Activated T-helper 2 cell treated with anti-CD3 and anti-CD28 coated beads, Interferon-gamma antibody, Interleukin-2, Interleukin-4, amounts not matched to agents 10 μg/mL and 5 μg/mL and 100 μg/mL, durations not matched to agents 14 hours and 24 hours and 36 hours (primary cell): ENCODE measurements around the gene SORBS1. TPM values are rescaled to one million over a fixed set of nuclear protein-coding genes. Genes with fewer than 3 reads are reported as not detected.

Source experiments
- DNase-seq: peaks from one replicate; pipeline ENCODE4 v3.0.0; 2021; ENCODE audit warnings: low spot score
- H3K27ac Mint-ChIP-seq: one replicate; pipeline ENCODE4 v1.8.0; 2021; ENCODE audit warnings: mixed read lengths
- H3K27me3 Mint-ChIP-seq: one replicate; pipeline ENCODE4 v1.8.0; 2021; ENCODE audit warnings: low read depth, mixed read lengths
- H3K36me3 Mint-ChIP-seq: one replicate; pipeline ENCODE4 v1.8.0; 2021; ENCODE audit warnings: low read depth, mixed read lengths
- H3K4me1 Mint-ChIP-seq: one replicate; pipeline ENCODE4 v1.8.0; 2021; ENCODE audit warnings: low read depth, mixed read lengths
- H3K4me3 Mint-ChIP-seq: one replicate; pipeline ENCODE4 v1.8.0; 2021; ENCODE audit warnings: low read depth, mild to moderate bottlenecking, moderate library complexity, mixed read lengths
- H3K9me3 Mint-ChIP-seq: one replicate; pipeline ENCODE4 v1.8.0; 2021; ENCODE audit warnings: mixed read lengths
- intact Hi-C: fragments of 100-400 bp; cut with micrococcal nuclease; formaldehyde crosslinking; loops from one replicate; pipeline ENCODE4 v1.15.1; 2023
- total RNA-seq: library from RNA; stranded (reverse); gene quantifications from 2 replicates; pipeline ENCODE4 v1.2.3, GENCODE V29; 2022

Gene SORBS1
- total RNA-seq, 1 donor from 2014 or later = 0.43 TPM

- Mint-ChIP-seq H3K4me3 (no peak overlapping the region), H3K4me1 (no peaks in the 10 kb centered on the region), H3K27ac (no peak overlapping the region), H3K36me3 (no peaks in the 10 kb centered on the region), H3K9me3 (no peaks in the 10 kb centered on the region), H3K27me3 (peaks cover 19% of the 10 kb centered on the region)
- intact Hi-C loops = no loop called here
- no peak for DNase-seq
Observed at GRCh38 chr10:95574649-95575365, 13.6 kb upstream of the SORBS1 start.

GRCh38 chr10:95573964-95574604, 12.9 kb upstream of the SORBS1 start:
- Mint-ChIP-seq H3K27me3 (peaks cover 17% of the 10 kb centered on the region), H3K36me3 (no peaks in the 10 kb centered on the region), H3K4me1 (no peaks in the 10 kb centered on the region), H3K9me3 (no peaks in the 10 kb centered on the region), H3K27ac (no peak overlapping the region), H3K4me3 (no peak overlapping the region)
- intact Hi-C loops = no loop called here
- no peak for DNase-seq

GRCh38 chr10:95573527-95573926, 12.4 kb upstream of the SORBS1 start:
- intact Hi-C loops = no loop called here

GRCh38 chr10:95572131-95572820, 11.1 kb upstream of the SORBS1 start:
- DNase-seq = no peak
- intact Hi-C loops = no loop called here
- Mint-ChIP-seq H3K4me1 (no peaks in the 10 kb centered on the region), H3K9me3 (no peaks in the 10 kb centered on the region), H3K27me3 (peaks cover 17% of the 10 kb centered on the region), H3K4me3 (no peak overlapping the region), H3K27ac (no peak overlapping the region), H3K36me3 (no peaks in the 10 kb centered on the region)

More at GRCh38 chr10:95573527-95573926, 12.4 kb upstream of the SORBS1 start:
- H3K36me3 Mint-ChIP-seq = no peaks in the 10 kb centered on the region
- H3K4me3 Mint-ChIP-seq = no peak overlapping the region
- H3K9me3 Mint-ChIP-seq = no peaks in the 10 kb centered on the region
- no peaks in the 10 kb centered on the region for H3K4me1 Mint-ChIP-seq
- H3K27me3 Mint-ChIP-seq = peaks cover 17% of the 10 kb centered on the region
- no peak for DNase-seq
- no peak overlapping the region for H3K27ac Mint-ChIP-seq

GRCh38 chr10:95571390-95571789, 10.2 kb upstream of the SORBS1 start:
- H3K4me1 Mint-ChIP-seq = no peaks in the 10 kb centered on the region
- H3K27ac Mint-ChIP-seq = no peak overlapping the region
- H3K27me3 Mint-ChIP-seq = peaks cover 19% of the 10 kb centered on the region
- no peaks in the 10 kb centered on the region for H3K9me3 Mint-ChIP-seq
- no peak for DNase-seq
- no peaks in the 10 kb centered on the region for H3K36me3 Mint-ChIP-seq
- no peak overlapping the region for H3K4me3 Mint-ChIP-seq
- intact Hi-C loops = no loop called here

- H3K36me3 Mint-ChIP-seq = no peaks in the 10 kb centered on the region
- H3K27me3 Mint-ChIP-seq = peaks cover 28% of the 10 kb centered on the region
- no peak for DNase-seq
- H3K9me3 Mint-ChIP-seq = no peaks in the 10 kb centered on the region
- no peak overlapping the region for H3K4me3 Mint-ChIP-seq
- no peaks in the 10 kb centered on the region for H3K4me1 Mint-ChIP-seq
- intact Hi-C loops = no loop called here
- no peak overlapping the region for H3K27ac Mint-ChIP-seq
Observed at GRCh38 chr10:95569368-95569767, 8.2 kb upstream of the SORBS1 start.

DNA sequence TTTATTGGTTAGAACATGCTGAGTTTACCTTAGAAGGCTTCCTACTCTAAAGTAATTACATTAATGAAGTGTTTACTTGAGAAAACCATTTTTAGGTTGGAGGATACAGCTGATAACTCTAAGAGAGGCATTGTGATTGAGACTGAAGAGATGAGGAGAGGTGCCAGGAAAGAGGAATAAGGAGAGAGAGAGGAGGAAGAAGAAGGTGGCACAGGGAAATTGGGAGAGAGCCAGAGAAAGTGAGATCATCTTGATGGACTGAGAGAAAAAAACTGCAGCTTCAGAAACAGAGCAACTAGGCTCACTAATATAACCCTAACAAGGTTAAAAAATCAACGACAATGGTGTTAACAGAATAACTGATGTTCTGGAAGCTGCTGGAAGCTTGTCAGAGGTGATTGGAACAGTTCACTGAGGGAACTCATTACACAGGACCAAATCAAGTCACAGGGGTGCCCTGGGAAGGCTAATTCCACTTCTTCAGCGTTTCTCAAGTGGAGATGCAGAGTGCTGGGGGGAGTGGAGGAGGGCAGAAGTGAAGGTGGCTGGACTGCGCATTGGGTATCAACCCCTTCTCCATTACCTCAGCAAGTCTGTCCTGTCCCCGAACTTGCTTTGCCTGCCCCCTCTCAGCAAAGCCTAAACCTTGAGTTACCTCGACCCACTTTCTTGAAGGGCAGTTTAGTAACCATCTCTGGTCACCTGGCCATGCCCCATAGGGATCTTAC, 6.9 kb upstream of the SORBS1 start:
- Mint-ChIP-seq H3K27ac (no peak overlapping the region), H3K36me3 (no peaks in the 10 kb centered on the region), H3K9me3 (no peaks in the 10 kb centered on the region), H3K27me3 (peaks cover 19% of the 10 kb centered on the region), H3K4me3 (no peak overlapping the region), H3K4me1 (no peaks in the 10 kb centered on the region)
- intact Hi-C loops = no loop called here
- no peak for DNase-seq

DNA sequence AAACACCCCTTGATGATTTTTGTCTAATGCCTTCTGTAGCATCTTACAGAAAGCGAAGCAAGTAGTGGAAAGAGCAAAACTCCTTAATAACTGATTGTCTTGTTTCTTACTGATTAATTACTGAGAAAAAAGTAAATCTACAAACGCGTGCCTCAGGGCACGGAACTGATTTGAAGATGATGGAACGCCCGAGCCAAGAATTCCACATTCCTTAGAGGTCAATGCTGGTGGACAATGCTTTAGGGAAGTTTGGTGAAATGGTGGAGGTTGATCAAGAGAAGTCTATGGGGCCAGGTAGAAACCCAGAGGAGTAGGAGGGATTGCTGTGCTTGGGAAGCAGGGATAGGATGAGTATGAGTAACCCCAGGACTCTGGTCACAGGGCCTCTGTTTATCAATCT, 5.0 kb upstream of the SORBS1 start:
- intact Hi-C loops = no loop called here
- Mint-ChIP-seq H3K4me1 (peaks cover 8% of the 10 kb centered on the region), H3K4me3 (no peak overlapping the region), H3K27ac (no peak overlapping the region), H3K27me3 (peaks cover 25% of the 10 kb centered on the region), H3K36me3 (no peaks in the 10 kb centered on the region), H3K9me3 (no peaks in the 10 kb centered on the region)
- DNase-seq = no peak

DNA sequence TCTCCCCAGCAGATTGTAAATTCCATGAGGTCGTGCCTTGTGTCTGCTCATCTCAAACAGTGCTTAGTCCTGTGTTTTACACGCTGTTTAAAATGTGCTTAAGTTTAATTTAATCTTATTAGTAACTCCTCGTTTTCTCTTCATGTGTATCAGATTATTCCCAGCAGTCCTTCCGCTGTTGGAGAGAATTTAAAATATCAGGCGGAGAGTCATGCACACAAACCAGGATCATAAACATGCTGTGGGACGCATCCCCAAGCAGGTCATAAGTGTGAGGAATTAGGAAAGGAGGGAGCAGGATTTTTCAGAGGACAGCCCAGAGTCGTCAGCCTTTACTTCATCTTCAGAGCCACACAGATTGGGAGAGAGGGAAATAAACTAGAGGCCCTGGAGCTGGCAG, 4.2 kb upstream of the SORBS1 start:
- H3K27ac Mint-ChIP-seq = no peak overlapping the region
- H3K4me3 Mint-ChIP-seq = no peak overlapping the region
- H3K27me3 Mint-ChIP-seq = peaks cover 30% of the 10 kb centered on the region
- no peaks in the 10 kb centered on the region for H3K36me3 Mint-ChIP-seq
- intact Hi-C loops = no loop called here
- no peaks in the 10 kb centered on the region for H3K9me3 Mint-ChIP-seq
- DNase-seq = no peak
- H3K4me1 Mint-ChIP-seq = peaks cover 11% of the 10 kb centered on the region

DNA sequence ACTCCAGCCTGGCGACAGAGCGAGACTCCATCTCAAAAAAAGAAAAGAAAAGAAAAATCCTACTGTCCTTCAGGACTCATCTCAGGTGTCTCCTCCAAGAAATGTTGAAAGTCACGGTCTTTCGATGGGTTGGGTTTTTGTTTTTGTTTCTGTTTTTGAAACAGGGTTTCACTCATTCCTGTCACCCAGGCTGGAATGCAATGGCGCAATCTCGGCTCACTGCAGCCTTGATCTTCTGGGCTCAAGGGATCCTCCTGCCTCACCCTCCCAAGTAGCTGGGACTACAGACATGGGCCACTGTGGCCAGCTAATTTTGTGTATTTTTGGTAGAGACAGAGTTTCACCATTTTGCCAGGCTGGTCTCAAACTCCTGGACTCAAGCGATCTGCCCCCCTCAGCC, 3.1 kb upstream of the SORBS1 start:
- Mint-ChIP-seq H3K4me1 (peaks cover 14% of the 10 kb centered on the region), H3K4me3 (no peak overlapping the region), H3K27ac (no peak overlapping the region), H3K36me3 (no peaks in the 10 kb centered on the region), H3K27me3 (peaks cover 40% of the 10 kb centered on the region), H3K9me3 (no peaks in the 10 kb centered on the region)
- DNase-seq = no peak
- intact Hi-C loops = no loop called here

- DNase-seq = no peak
- intact Hi-C loops = no loop called here
- H3K4me1 Mint-ChIP-seq = peaks cover 14% of the 10 kb centered on the region
- H3K27me3 Mint-ChIP-seq = peaks cover 54% of the 10 kb centered on the region
- no peaks in the 10 kb centered on the region for H3K36me3 Mint-ChIP-seq
- no peaks in the 10 kb centered on the region for H3K9me3 Mint-ChIP-seq
- H3K4me3 Mint-ChIP-seq = no peak overlapping the region
- no peak overlapping the region for H3K27ac Mint-ChIP-seq
Observed at GRCh38 chr10:95562341-95562965, 1.3 kb upstream of the SORBS1 start.

DNA sequence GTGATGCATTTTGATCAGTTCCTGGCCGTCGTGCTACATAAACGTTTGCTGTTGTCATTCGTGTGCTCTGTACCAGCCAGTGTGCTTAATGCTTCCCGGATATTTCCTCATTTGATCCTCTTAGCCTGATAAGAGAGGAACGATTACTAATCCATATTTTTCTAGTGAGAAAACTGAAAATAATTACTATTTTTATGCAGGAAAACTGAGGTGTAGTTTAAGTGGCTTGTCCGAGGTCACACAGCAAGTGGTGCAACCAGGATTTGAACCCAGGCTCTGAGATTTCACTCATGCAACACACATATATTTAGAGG, 650 bp upstream of the SORBS1 start:
- intact Hi-C loops = loop anchor here (1.0 kb wide), 1 partner anchor 132 kb away; no protein-coding TSS in a partner anchor
- peaks cover 14% of the 10 kb centered on the region for H3K4me1 Mint-ChIP-seq

More for the DNA sequence above, 650 bp upstream of the SORBS1 start:
- Mint-ChIP-seq H3K27me3 (peaks cover 57% of the 10 kb centered on the region), H3K4me3 (peak overlapping the region; percentile 73), H3K9me3 (no peaks in the 10 kb centered on the region), H3K27ac (no peak overlapping the region), H3K36me3 (no peaks in the 10 kb centered on the region)
- no peak for DNase-seq
